Mesodermal cell (in vitro differentiated cells): Measurements from ENCODE around the gene DHX34. TPM values are rescaled to one million over a fixed set of nuclear protein-coding genes. Genes with fewer than 3 reads are reported as not detected.
"Not testable (repeated sequence)": the region's sequence is repeated elsewhere in the genome, so short reads cannot be mapped to it uniquely, and the experiment has no call there.

Experiments
- H3K27ac ChIP-seq: 2 replicates; pipeline ENCODE4 v1.7.0; 2013; ENCODE audit warnings: mild to moderate bottlenecking, low read depth, low read length, moderate library complexity; ENCODE audit not compliant: severe bottlenecking
- H3K36me3 ChIP-seq: 2 replicates; pipeline ENCODE4 v1.7.1; 2013; ENCODE audit warnings: mild to moderate bottlenecking, low read length, moderate library complexity; ENCODE audit not compliant: control insufficient read depth, insufficient read depth
- H3K4me1 ChIP-seq: one replicate; pipeline ENCODE4 v1.7.1; 2013; ENCODE audit warnings: mild to moderate bottlenecking, low read length; ENCODE audit not compliant: insufficient read depth, control insufficient read depth, poor library complexity, severe bottlenecking
- H3K4me3 ChIP-seq: 2 replicates; pipeline ENCODE4 v1.7.0; 2013; ENCODE audit warnings: low read length, control low read depth, mild to moderate bottlenecking; ENCODE audit not compliant: insufficient read depth, poor library complexity, severe bottlenecking; ENCODE audit errors: extremely low read depth
- H3K9me3 ChIP-seq: 2 replicates; pipeline ENCODE4 v1.7.1; 2013; ENCODE audit warnings: mild to moderate bottlenecking, low read length, moderate library complexity; ENCODE audit not compliant: control insufficient read depth
- WGBS, 2 experiments: methylation state at CpG; one replicate each; pipeline ENCODE4 v1.1.5; 2013; ENCODE audit warnings: missing lambda C conversion rate in 2 of 2; ENCODE audit not compliant: insufficient coverage in 2 of 2; 5-methylcytosine and 5-hydroxymethylcytosine counted together
- polyA plus RNA-seq, 2 experiments: library from polyadenylated mRNA; stranded (reverse); fragments of 50-300 nt; gene quantifications; one replicate each; pipeline ENCODE4 v1.2.3, GENCODE V29; 2013

The DHX34 gene, protein sequence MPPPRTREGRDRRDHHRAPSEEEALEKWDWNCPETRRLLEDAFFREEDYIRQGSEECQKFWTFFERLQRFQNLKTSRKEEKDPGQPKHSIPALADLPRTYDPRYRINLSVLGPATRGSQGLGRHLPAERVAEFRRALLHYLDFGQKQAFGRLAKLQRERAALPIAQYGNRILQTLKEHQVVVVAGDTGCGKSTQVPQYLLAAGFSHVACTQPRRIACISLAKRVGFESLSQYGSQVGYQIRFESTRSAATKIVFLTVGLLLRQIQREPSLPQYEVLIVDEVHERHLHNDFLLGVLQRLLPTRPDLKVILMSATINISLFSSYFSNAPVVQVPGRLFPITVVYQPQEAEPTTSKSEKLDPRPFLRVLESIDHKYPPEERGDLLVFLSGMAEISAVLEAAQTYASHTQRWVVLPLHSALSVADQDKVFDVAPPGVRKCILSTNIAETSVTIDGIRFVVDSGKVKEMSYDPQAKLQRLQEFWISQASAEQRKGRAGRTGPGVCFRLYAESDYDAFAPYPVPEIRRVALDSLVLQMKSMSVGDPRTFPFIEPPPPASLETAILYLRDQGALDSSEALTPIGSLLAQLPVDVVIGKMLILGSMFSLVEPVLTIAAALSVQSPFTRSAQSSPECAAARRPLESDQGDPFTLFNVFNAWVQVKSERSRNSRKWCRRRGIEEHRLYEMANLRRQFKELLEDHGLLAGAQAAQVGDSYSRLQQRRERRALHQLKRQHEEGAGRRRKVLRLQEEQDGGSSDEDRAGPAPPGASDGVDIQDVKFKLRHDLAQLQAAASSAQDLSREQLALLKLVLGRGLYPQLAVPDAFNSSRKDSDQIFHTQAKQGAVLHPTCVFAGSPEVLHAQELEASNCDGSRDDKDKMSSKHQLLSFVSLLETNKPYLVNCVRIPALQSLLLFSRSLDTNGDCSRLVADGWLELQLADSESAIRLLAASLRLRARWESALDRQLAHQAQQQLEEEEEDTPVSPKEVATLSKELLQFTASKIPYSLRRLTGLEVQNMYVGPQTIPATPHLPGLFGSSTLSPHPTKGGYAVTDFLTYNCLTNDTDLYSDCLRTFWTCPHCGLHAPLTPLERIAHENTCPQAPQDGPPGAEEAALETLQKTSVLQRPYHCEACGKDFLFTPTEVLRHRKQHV
- 12.6 TPM for polyA plus RNA-seq (2013, experiment 1 of 2)
- polyA plus RNA-seq (2013, experiment 2 of 2), result 11.2 TPM

DNA sequence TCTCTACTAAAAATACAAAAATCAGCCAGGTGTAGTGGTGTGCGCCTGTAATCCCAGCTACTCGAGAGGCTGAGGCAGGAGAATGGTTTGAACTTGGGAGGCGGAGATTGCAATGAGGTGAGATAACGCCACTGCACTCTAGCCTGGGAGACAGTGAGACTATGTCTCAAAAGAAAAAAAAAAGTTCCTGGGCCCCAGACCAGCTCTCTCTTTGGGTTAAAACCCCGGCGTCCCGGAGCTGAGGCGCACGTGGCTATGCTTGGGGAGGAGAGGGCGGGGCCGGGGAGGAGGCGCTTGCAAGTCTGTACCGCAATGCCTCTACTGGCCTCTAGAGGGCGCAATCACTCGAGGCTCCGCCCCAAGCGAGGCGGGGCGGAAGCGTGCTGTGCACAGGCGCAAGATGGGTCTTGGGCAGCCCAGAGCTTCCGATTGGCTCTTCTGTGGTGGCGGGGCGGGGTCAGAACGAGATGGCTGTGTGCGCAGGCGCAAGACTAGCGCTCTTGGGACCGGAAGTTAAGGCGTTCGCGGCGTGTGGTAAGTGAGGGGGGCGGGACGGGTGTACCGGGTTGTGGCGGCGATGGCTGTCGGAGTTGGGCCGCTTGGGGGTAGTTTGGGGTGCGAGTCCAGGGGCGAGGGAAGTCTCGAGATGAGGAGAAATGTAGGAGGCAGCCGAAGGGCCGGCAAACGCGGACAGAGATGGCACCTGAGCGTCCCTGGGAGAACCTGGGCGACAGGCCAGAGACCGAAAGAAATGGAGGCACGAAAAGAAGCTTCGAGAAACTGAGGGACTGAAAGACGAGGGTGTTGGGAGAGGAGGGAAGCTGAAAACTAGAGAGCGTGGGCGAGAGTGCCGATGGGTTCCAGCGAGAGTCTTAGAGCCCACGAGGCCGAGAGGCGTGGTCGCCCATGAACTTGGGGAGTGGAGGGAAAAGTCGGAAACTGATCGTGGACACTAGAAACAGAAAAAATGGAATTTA, at the start of gene DHX34:
Gene DHX34, plus strand, starts transcription at position 497 of the 977 bp plus-strand sequence. CDS start 3,716 bp downstream, outside the sequence.
- 5 to 6% methylated on average over 52 to 62 of the region's 63 CpGs for WGBS, 2 experiments
- H3K9me3 ChIP-seq, result no peaks in the 10 kb centered on the region
- H3K4me1 ChIP-seq, result no peaks in the 10 kb centered on the region
- peak within 1 kb of the TSS; percentile 47 for H3K27ac ChIP-seq
- H3K4me3 ChIP-seq, result peak within 1 kb of the TSS; percentile 97
- peaks cover 22% of the 10 kb centered on the region for H3K36me3 ChIP-seq

DNA sequence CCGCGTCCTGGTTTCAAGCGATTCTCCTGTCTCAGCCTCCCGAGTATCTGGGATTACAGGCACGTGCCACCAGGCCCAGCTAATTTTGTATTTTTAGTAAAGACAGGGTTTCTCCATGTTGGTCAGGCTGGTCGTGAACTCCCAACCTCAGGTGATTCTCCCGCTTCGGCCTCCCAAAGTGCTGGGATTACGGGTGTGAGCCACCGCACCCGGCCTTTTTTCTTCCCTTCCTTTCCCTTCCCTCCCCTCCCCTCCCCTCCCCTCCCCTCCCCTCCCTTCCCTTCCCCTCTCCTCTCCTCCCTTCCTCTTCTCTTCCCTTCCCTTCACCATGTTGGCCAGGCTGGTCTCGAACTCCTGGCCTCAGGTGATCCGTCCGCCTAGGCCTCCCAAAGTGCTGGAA, 48.2 kb upstream of the DHX34 start:
- H3K4me1 ChIP-seq, H3K36me3 ChIP-seq, H3K9me3 ChIP-seq, H3K4me3 ChIP-seq, H3K27ac ChIP-seq: not testable (repeated sequence)
- WGBS, 2 experiments, result 88 to 97% methylated on average over 6 to 7 of the region's 14 CpGs

DNA sequence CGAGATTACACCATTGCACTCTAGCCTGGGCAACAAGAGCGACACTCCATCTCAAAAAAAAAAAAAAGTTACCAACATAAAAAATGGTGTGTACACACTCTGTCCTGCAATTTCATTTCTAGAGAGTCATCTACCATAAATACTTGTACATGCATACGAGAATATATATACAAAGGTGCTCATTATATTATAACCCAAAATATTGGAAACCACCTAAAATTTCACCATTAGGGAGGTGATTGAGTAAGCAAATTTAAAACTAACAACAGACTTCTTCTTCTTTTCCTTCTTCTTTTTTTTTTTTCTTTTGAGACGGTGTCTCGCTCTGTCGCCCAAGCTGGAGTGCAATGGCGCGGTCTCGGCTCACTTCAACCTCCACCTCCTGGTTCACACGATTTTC, 46.9 kb upstream of the DHX34 start:
- Histone ChIP-seq H3K36me3 (no peaks in the 10 kb centered on the region), H3K4me1 (no peaks in the 10 kb centered on the region), H3K9me3 (no peaks in the 10 kb centered on the region), H3K27ac (no peak overlapping the region), H3K4me3 (no peak overlapping the region)
- 91 to 92% methylated on average over 6 to 9 of the region's 10 CpGs for WGBS, 2 experiments

DNA sequence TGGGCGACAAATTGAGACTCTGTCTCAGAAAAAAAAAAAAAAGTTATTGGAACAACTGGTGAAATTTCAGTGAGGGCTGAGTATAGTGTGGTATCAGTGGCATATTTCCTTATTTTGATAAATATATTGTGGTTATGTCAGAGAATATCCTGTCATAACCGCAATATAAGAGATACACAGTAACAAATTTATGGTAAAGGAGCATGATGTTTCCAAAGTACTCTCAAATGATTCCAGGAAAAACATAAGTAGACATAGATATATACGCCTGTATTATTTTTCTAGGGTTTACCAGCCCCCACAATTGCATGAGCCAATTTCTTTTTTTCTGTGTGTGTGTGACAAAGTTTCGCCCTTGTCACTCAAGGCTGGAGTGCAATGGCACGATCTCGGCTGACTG, 45.1 kb upstream of the DHX34 start:
- no peaks in the 10 kb centered on the region for H3K36me3 ChIP-seq
- WGBS, 2 experiments, result 85 to 100% methylated on average over 1 to 3 of the region's 6 CpGs
- no peaks in the 10 kb centered on the region for H3K4me1 ChIP-seq
- no peaks in the 10 kb centered on the region for H3K9me3 ChIP-seq
- H3K4me3 ChIP-seq, result no peak overlapping the region
- H3K27ac ChIP-seq, result no peak overlapping the region

DNA sequence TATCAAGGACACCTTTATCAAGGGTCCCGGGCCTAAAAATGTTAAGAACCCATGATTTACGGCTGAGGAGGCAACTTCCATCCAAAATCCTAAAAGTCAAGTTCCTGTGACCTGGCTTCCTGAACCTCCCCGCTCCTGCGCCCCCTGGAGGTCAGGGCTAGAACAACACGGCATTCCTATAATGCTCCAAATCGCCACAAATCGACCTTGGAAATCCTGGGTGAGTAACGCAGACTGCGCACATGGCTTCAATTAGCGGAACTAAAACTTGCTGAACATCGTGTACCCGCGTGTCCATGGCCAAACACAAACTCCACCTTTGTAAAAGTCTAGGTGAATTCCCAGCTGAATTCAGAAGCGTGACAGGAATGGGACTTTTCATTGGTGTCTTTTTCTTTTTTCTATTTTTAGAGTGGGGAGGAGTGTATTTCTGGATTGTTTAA, 43.8 kb upstream of the DHX34 start:
- Histone ChIP-seq H3K9me3 (no peaks in the 10 kb centered on the region), H3K4me3 (no peak overlapping the region)

DNA sequence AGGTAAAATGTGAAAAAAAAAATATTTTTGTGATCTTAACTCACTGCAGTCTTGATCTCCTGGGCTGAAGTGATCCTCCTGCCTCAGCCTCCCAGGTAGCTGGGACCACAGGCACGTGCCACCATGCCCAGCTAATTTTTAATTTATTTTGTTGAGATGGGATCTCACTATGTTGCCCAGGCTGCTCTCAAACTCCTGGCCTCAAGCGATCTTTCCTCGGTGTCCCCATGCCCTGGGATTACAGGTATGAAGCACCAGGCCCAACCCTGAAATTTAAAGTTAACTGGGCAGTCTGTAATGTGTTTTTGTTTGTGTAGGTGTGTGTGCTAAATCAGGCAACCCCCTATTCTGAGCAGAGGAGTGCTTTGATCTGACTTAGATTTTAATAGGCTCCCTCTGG, 42.8 kb upstream of the DHX34 start:
- Histone ChIP-seq H3K4me3 (no peak overlapping the region), H3K9me3 (no peaks in the 10 kb centered on the region), H3K4me1 (no peaks in the 10 kb centered on the region), H3K27ac (no peak overlapping the region), H3K36me3 (no peaks in the 10 kb centered on the region)
- WGBS, 2 experiments, result 95% methylated on average over 3 of the region's 3 CpGs

More for the DNA sequence above, 43.8 kb upstream of the DHX34 start:
- Histone ChIP-seq H3K4me1 (no peaks in the 10 kb centered on the region), H3K27ac (no peak overlapping the region), H3K36me3 (no peaks in the 10 kb centered on the region)
- 13 to 15% methylated on average over 12 of the region's 14 CpGs for WGBS, 2 experiments

DNA sequence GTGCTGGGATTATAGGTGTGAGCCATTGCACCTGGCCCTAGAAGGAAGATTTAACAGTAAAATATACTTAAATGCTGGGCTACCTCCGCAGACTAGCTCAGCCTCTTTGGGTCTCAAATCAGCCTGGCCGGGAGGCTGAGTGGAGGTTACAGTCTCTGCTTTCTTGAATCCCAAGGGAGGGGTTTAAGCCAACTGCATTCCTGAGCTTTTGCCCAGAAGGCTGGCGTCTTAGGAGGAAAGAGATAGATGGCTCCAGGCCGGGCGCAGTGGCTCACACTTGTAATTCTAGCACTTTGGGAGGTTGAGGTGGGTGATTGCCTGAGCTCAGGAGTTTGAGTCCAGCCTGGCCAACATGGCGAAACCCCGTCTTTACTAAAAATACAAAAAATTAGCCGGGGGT, 40.1 kb upstream of the DHX34 start:
- H3K36me3 ChIP-seq, result no peaks in the 10 kb centered on the region
- H3K27ac ChIP-seq, result no peak overlapping the region
- H3K4me3 ChIP-seq, result no peak overlapping the region
- no peaks in the 10 kb centered on the region for H3K4me1 ChIP-seq
- H3K9me3 ChIP-seq, result no peaks in the 10 kb centered on the region
- whole genome bisulfite sequencing, 2 experiments, result 83 to 89% methylated on average over 7 to 8 of the region's 8 CpGs

DNA sequence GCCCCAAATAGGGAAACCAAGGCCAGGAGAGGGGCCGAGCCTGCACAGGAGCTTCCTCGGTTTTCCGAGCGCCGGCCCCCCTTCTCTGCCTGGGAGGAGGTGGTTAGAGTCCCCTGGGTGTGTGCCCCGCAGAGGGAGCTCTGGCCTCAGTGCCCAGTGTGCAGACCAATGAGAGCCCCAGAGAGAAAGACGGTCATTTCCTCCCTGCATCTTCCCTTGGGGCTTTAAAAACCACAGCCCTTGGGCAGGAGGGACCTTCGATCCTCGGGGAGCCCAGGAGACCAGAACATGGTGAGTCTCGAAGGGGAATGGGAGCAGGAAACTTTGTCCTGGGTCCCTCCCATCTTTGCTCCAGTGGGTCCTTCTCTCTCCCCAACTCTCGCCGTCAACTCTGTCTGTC, 39.5 kb upstream of the DHX34 start, which contains the start of gene C5AR1:
Gene C5AR1, plus strand, starts transcription at position 254 of the 400 bp plus-strand sequence. Its CDS starts 35 bp downstream, at position 289.
- WGBS, 2 experiments, result 65 to 83% methylated on average over 6 to 11 of the region's 12 CpGs
- Histone ChIP-seq H3K4me1 (no peaks in the 10 kb centered on the region), H3K4me3 (no peak within 1 kb of the TSS), H3K36me3 (no peaks in the 10 kb centered on the region), H3K27ac (no peak within 1 kb of the TSS), H3K9me3 (no peaks in the 10 kb centered on the region)

DNA sequence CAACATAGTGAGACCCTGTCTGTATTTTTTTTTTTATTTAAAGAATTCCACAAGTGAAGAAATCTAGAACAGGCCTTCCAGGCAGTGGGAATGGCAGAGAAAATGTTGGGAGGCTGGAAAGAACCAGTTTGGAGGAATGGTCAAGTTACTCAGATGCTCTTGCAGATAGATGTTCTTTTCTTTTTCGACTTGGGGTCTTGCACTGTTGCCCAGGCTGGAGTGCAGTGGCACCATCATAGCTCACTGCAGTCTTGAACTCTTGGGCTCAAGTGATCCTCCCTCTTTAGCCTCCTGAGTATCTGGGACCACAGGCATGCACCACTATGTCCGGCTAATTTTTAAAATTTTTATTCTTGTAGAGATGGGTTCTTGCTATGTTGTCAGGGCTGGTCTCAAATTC, 38.8 kb upstream of the DHX34 start:
- Histone ChIP-seq H3K9me3 (no peaks in the 10 kb centered on the region), H3K4me1 (no peaks in the 10 kb centered on the region), H3K36me3 (no peaks in the 10 kb centered on the region), H3K27ac (no peak overlapping the region), H3K4me3 (no peak overlapping the region)
- WGBS, 2 experiments, result 100% methylated on average over 1 of the region's 2 CpGs
